BJ (cell line): ENCODE results near the gene TUT4. TPM values are rescaled to one million over a fixed set of nuclear protein-coding genes. Genes with fewer than 3 reads are reported as not detected.

ENCODE experiments used
- CTCF ChIA-PET: fragments of 350-600 bp; formaldehyde crosslinking; extraction: SDS; loops from one replicate; lab custom pipeline; 2021; ENCODE audit warnings: antibody characterized with exemption, inconsistent platforms; lab: Yijun Ruan, JAX
- POLR2A ChIA-PET: fragments of 300-600 bp; sonication (Branson Sonifier 250); formaldehyde crosslinking; extraction: SDS; loops from one replicate; lab custom pipeline; 2021; ENCODE audit warnings: antibody characterized with exemption; lab: Charles Lee
- DNase-seq: peaks from one replicate; pipeline ENCODE4 v3.0.0-alpha.2; 2011; ENCODE audit warnings: low read depth
- H3K27me3 ChIP-seq: 2 replicates; pipeline ENCODE4 v1.6.0; 2011; ENCODE audit warnings: low read length; ENCODE audit not compliant: control insufficient read depth, insufficient read depth
- H3K36me3 ChIP-seq: 2 replicates; pipeline ENCODE4 v1.5.1; 2011; ENCODE audit warnings: low read length; ENCODE audit not compliant: control insufficient read depth, insufficient read depth
- H3K4me3 ChIP-seq: 2 replicates; pipeline ENCODE4 v1.5.1; 2011; ENCODE audit warnings: low read depth, mild to moderate bottlenecking, control low read depth, low read length
- polyA plus RNA-seq: library from polyadenylated mRNA; depleted of rRNA; stranded (reverse); fragments of >200 nt; gene quantifications from 2 replicates; pipeline ENCODE4 v1.2.3, GENCODE V29; 2011
- TF ChIP-seq, protein P1 (sequence below): IDR thresholded peaks from 2 replicates; pipeline ENCODE4 v1.5.1; 2011; ENCODE audit warnings: low read depth, mild to moderate bottlenecking, control low read depth, inconsistent platforms, low read length, moderate library complexity; ENCODE audit not compliant: insufficient read depth

Gene TUT4
- polyA plus RNA-seq, 1 experiment, result 27.9 TPM

- ChIA-PET POLR2A (no interaction called here), CTCF (interaction anchor here (0.8 kb wide), 1 partner anchor 126 kb away, joined by 3 read pairs; no protein-coding TSS in a partner anchor)
- TF ChIP-seq, protein P1, sequence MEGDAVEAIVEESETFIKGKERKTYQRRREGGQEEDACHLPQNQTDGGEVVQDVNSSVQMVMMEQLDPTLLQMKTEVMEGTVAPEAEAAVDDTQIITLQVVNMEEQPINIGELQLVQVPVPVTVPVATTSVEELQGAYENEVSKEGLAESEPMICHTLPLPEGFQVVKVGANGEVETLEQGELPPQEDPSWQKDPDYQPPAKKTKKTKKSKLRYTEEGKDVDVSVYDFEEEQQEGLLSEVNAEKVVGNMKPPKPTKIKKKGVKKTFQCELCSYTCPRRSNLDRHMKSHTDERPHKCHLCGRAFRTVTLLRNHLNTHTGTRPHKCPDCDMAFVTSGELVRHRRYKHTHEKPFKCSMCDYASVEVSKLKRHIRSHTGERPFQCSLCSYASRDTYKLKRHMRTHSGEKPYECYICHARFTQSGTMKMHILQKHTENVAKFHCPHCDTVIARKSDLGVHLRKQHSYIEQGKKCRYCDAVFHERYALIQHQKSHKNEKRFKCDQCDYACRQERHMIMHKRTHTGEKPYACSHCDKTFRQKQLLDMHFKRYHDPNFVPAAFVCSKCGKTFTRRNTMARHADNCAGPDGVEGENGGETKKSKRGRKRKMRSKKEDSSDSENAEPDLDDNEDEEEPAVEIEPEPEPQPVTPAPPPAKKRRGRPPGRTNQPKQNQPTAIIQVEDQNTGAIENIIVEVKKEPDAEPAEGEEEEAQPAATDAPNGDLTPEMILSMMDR, result no peak
- no peak overlapping the region for H3K4me3 ChIP-seq
- no peak for DNase-seq
- no peaks in the 10 kb centered on the region for H3K36me3 ChIP-seq
- peaks cover 4% of the 10 kb centered on the region; the same call in 1 of the 2 replicates for H3K27me3 ChIP-seq
Measured at GRCh38 chr1:52599236-52599635, 46.3 kb upstream of the TUT4 start.

DNA sequence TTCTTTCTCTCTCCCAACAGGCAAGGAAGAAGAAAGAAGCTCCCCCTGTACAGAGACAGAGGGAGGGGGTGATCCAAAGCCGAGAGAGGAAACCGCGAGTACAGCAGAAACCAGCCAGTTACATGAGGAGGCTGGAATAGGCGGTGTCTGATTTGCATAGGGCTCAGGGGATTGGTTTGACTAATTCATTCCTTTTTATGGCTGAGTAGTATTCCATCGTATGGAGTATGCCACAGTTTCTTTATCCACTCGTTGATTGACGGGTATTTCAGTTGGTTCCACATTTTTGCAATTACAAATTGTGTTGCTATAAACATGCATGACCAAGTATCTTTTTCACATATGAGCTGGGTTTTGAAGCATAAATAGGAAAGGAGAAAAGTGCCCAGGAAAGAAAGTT, 45.8 kb upstream of the TUT4 start:
- ChIA-PET CTCF (no interaction called here), POLR2A (no interaction called here)
- TF ChIP-seq, protein P1, result no peak
- no peak for DNase-seq
- Histone ChIP-seq H3K36me3 (no peaks in the 10 kb centered on the region), H3K27me3 (peaks cover 4% of the 10 kb centered on the region; the same call in 1 of the 2 replicates), H3K4me3 (no peak overlapping the region)

- DNase-seq, result no peak
- Histone ChIP-seq H3K36me3 (no peaks in the 10 kb centered on the region), H3K27me3 (peaks cover 4% of the 10 kb centered on the region; the same call in 1 of the 2 replicates), H3K4me3 (no peak overlapping the region)
- ChIA-PET CTCF (no interaction called here), POLR2A (no interaction called here)
- TF ChIP-seq, protein P1, result no peak
Measured at GRCh38 chr1:52597912-52598311, 45.0 kb upstream of the TUT4 start.

- Histone ChIP-seq H3K36me3 (no peaks in the 10 kb centered on the region), H3K4me3 (no peak overlapping the region), H3K27me3 (peaks cover 4% of the 10 kb centered on the region; the same call in 1 of the 2 replicates)
- POLR2A ChIA-PET, result no interaction called here
- no peak for DNase-seq
- CTCF ChIA-PET, result interaction anchor here (0.6 kb wide), 1 partner anchor 227 kb away, joined by 3 read pairs; no protein-coding TSS in a partner anchor
- TF ChIP-seq, protein P1, result no peak
Measured at GRCh38 chr1:52595061-52595460, 42.2 kb upstream of the TUT4 start.

DNA sequence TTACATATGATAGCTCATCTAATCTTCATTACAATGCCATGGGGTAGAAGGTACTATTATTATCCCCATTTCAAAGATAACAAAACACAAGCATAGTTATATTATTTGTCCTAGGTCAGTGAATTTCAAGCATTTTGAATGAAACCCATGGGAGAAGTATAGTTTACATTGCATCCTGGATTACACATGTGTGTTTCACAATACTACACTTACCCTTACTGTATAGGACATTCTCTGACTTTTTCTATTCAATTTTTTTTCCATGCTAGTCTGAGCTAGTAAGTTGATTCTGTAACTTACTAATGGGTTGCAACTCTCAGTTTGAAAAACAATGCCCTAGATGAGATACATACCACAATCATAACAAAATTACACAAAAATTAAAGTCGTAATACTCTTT, 40.6 kb upstream of the TUT4 start:
- no peak for DNase-seq
- ChIA-PET POLR2A (no interaction called here), CTCF (interaction anchor here (0.6 kb wide), 1 partner anchor 13 kb away, joined by 3 read pairs; no protein-coding TSS in a partner anchor)
- TF ChIP-seq, protein P1, result no peak
- Histone ChIP-seq H3K4me3 (no peak overlapping the region), H3K27me3 (peaks cover 4% of the 10 kb centered on the region; the same call in 1 of the 2 replicates), H3K36me3 (no peaks in the 10 kb centered on the region)
